Endothelial cell of umbilical vein (primary cell): ENCODE data around the gene PLK1. TPM values are rescaled to one million over a fixed set of nuclear protein-coding genes. Genes with fewer than 3 reads are reported as not detected.
A peak's percentile ranks its signal among the peaks of the same experiment; 100 is the strongest.

ENCODE experiments used
- Bru-seq: library from RNA; stranded (reverse); fragments of 400-500 nt; gene quantifications from one replicate; lab custom pipeline; 2021; lab: Mats Ljungman, UMichigan
- BruChase-seq, 2 experiments: library from RNA; stranded (reverse); fragments of 400-500 nt; gene quantifications; one replicate each; lab custom pipeline; 2021; lab: Mats Ljungman, UMichigan
- BruUV-seq: library from RNA; stranded (reverse); fragments of 400-500 nt; replicated peaks from 2 replicates; lab custom pipeline; 2021; lab: Mats Ljungman, UMichigan
- CTCF ChIA-PET: fragments of 300-600, 350-600 bp; sonication (Branson Sonifier 250); formaldehyde crosslinking; loops from one replicate; lab custom pipeline; 2021; ENCODE audit warnings: antibody characterized with exemption, inconsistent platforms; lab: Charles Lee
- POLR2A ChIA-PET: fragments of 300-600, 350-600 bp; sonication (Branson Sonifier 250); formaldehyde crosslinking; loops from one replicate; lab custom pipeline; 2021; ENCODE audit warnings: antibody characterized with exemption, inconsistent platforms; lab: Charles Lee
- DNase-seq: peaks from one replicate; pipeline ENCODE4 v3.0.0-alpha.2; 2011; ENCODE audit warnings: low read depth, low spot score
- FAIRE-seq: peaks from 2 replicates; lab custom pipeline; 2011; peaks lifted over from hg19 to GRCh38; lab: Jason Lieb, UNC
- H2AFZ ChIP-seq: 2 replicates; pipeline ENCODE4 v1.6.0; 2012; ENCODE audit warnings: low read depth, low read length, control low read depth, inconsistent platforms
- H3K27ac ChIP-seq: 2 replicates; pipeline ENCODE4 v1.5.1; 2011; ENCODE audit warnings: low read depth, mild to moderate bottlenecking, control low read depth, low read length, moderate library complexity; ENCODE audit not compliant: insufficient read depth
- H3K27me3 ChIP-seq, 2 experiments: 2 replicates each; pipeline versions ENCODE4 v1.6.0 to v1.6.1; 2011; ENCODE audit warnings: low read length in 2 of 2, mixed read lengths in 1 of 2; ENCODE audit not compliant: control insufficient read depth in 2 of 2, insufficient read depth in 2 of 2
- H3K36me3 ChIP-seq, 2 experiments: 2 replicates in 1 of 2; 3 replicates in 1 of 2; pipeline ENCODE4 v1.5.1; 2011; ENCODE audit warnings: low read length in 2 of 2, mild to moderate bottlenecking in 1 of 2, moderate library complexity in 1 of 2; ENCODE audit not compliant: control insufficient read depth in 2 of 2, insufficient read depth in 2 of 2; ENCODE audit errors: extremely low read depth in 1 of 2
- H3K4me1 ChIP-seq: 3 replicates; pipeline ENCODE4 v1.5.1; 2011; ENCODE audit warnings: mild to moderate bottlenecking, low read length; ENCODE audit not compliant: control insufficient read depth, insufficient read depth; ENCODE audit errors: extremely low read depth
- H3K4me2 ChIP-seq: 2 replicates; pipeline ENCODE4 v1.6.1; 2011; ENCODE audit warnings: low read length, control low read depth, mixed read lengths; ENCODE audit not compliant: insufficient read depth
- H3K4me3 ChIP-seq, 3 experiments: fragments of 200-600 bp in 1 of 3; sonication (generic), shearing (Covaris generic) in 1 of 3; replicated peaks in 1 of 3; 2 replicates each; pipeline ENCODE4 v1.5.1; 2011 to 2016; ENCODE audit warnings: control low read depth in 3 of 3, low read length in 3 of 3, mild to moderate bottlenecking in 2 of 3, inconsistent platforms in 1 of 3, low read depth in 1 of 3, moderate library complexity in 1 of 3; ENCODE audit not compliant: insufficient read depth in 1 of 3
- H3K79me2 ChIP-seq: 2 replicates; pipeline ENCODE4 v1.6.0; 2012; ENCODE audit warnings: low read length, inconsistent platforms; ENCODE audit not compliant: control insufficient read depth, insufficient read depth
- H3K9ac ChIP-seq: replicated peaks from 2 replicates; pipeline ENCODE3; 2011; ENCODE audit warnings: low read length, control low read depth; ENCODE audit not compliant: insufficient read depth; ENCODE audit errors: extremely low read depth
- H3K9me1 ChIP-seq: replicated peaks from 3 replicates; pipeline ENCODE4 v1.6.0; 2011; ENCODE audit warnings: mild to moderate bottlenecking, low read length; ENCODE audit not compliant: control insufficient read depth, insufficient read depth; ENCODE audit errors: extremely low read depth
- H3K9me3 ChIP-seq: replicated peaks from 2 replicates; pipeline ENCODE4 v1.5.1; 2012; ENCODE audit warnings: low read length, inconsistent platforms; ENCODE audit not compliant: control insufficient read depth, insufficient read depth
- H4K20me1 ChIP-seq: replicated peaks from 2 replicates; pipeline ENCODE3; 2011; ENCODE audit warnings: mild to moderate bottlenecking, low read length; ENCODE audit not compliant: control insufficient read depth, insufficient read depth; ENCODE audit errors: extremely low read depth
- CTCF ChIP-seq, 2 donors: IDR thresholded peaks; 1 replicate in 1 of 2; 2 replicates in 1 of 2; pipeline ENCODE4 v1.5.1; 2011; ENCODE audit warnings: low read length in 2 of 2, mild to moderate bottlenecking in 2 of 2, moderate library complexity in 2 of 2, control low read depth in 1 of 2, inconsistent platforms in 1 of 2, low read depth in 1 of 2; ENCODE audit not compliant: insufficient read depth in 1 of 2; ENCODE audit errors: extremely low read depth in 1 of 2
- EZH2 ChIP-seq: IDR thresholded peaks from 2 replicates; pipeline ENCODE4 v1.6.1; 2012; ENCODE audit warnings: borderline replicate concordance, low read depth, mild to moderate bottlenecking, moderate library complexity, low read length, inconsistent platforms; ENCODE audit not compliant: severe bottlenecking
- FOS ChIP-seq: IDR thresholded peaks from 2 replicates; pipeline ENCODE4 v1.6.1; 2011; ENCODE audit warnings: mild to moderate bottlenecking, low read length, moderate library complexity, borderline replicate concordance; ENCODE audit not compliant: insufficient read depth
- GATA2 ChIP-seq: IDR thresholded peaks from 2 replicates; pipeline ENCODE4 v1.7.0; 2011; ENCODE audit warnings: low read depth, mild to moderate bottlenecking, moderate library complexity, mixed read lengths, low read length; ENCODE audit not compliant: insufficient read length, insufficient read depth
- JUN ChIP-seq: IDR thresholded peaks from 2 replicates; pipeline ENCODE4 v1.6.1; 2011; ENCODE audit warnings: borderline replicate concordance, low read depth; ENCODE audit not compliant: insufficient read length, insufficient read depth
- MYC ChIP-seq: IDR thresholded peaks from one replicate; pipeline ENCODE4 v1.6.1; 2011; ENCODE audit warnings: mild to moderate bottlenecking, low read depth, low read length
- POLR2A ChIP-seq: IDR thresholded peaks from 2 replicates; pipeline ENCODE4 v1.6.1; 2012; ENCODE audit warnings: low read depth, mild to moderate bottlenecking, control low read depth, low read length
- POLR2AphosphoS5 ChIP-seq: IDR thresholded peaks from 2 replicates; pipeline ENCODE4 v1.6.1; 2012; ENCODE audit warnings: low read depth, mild to moderate bottlenecking, control low read depth, low read length, moderate library complexity; ENCODE audit not compliant: insufficient read depth
- dilution Hi-C: fragments of 300-500 bp; cut with MboI; formaldehyde crosslinking; loops from one replicate; pipeline ENCODE4 v1.15.0; 2019; ENCODE audit warnings: low sequenced_read_pairs; ENCODE audit not compliant: extremely low pct_ligation_motif_present
- intact Hi-C: fragments of 100-400 bp; cut with micrococcal nuclease; formaldehyde crosslinking; loops from one replicate; pipeline ENCODE4 v1.10.0; 2022
- long read RNA-seq: library from polyadenylated mRNA; stranded (forward); transcript quantifications from one replicate; pipeline ENCODE4 v2.0.0, GENCODE V29; 2021
- polyA minus RNA-seq, 3 experiments: library from RNA; depleted of rRNA, polyadenylated mRNA; stranded (reverse); fragments of >200 nt; gene quantifications; 1 replicate in 1 of 3; 2 replicates in 2 of 3; pipeline ENCODE4 v1.2.3, GENCODE V29; 2011
- polyA plus RNA-seq, 4 experiments: library from polyadenylated mRNA; depleted of rRNA in 3 of 4; stranded (reverse) in 3 of 4; unstranded in 1 of 4; fragments of >200 nt; gene quantifications; 2 replicates each; pipeline versions ENCODE4 v1.2.1 to v1.2.3, GENCODE V29; 2011 to 2012; ENCODE audit warnings: missing spikeins in 1 of 4
- total RNA-seq: library from RNA; stranded (reverse); gene quantifications from 2 replicates; pipeline ENCODE4 v1.2.3, GENCODE V29; 2021
- TF ChIP-seq, protein P1 (sequence below): IDR thresholded peaks from 2 replicates; pipeline ENCODE4 v1.6.1; 2011; ENCODE audit not compliant: insufficient read depth, insufficient read length

Gene PLK1
- total RNA-seq (100 and 109 TPM in 2 replicates), polyA plus RNA-seq (94.9 and 111 TPM in 2 replicates), polyA minus RNA-seq (45.7 and 62.5 TPM in 2 replicates), Bru-seq, nascent RNA (percentile 80 among the genes with signal in this experiment), BruChase-seq, experiment 1, labeled RNA remaining after a 6-hour chase (percentile 90 among the genes with signal in this experiment), BruChase-seq, experiment 2, labeled RNA remaining after a 2-hour chase (percentile 85 among the genes with signal in this experiment)
- polyA plus RNA-seq (2011; cell fraction: cytosol; rRNA removed), result 89.5 and 108 TPM in 2 replicates
- polyA plus RNA-seq (2011; cell fraction: nucleus; rRNA removed), result 67.3 and 75.8 TPM in 2 replicates
- polyA plus RNA-seq (2012), result 48.4 and 101 TPM in 2 replicates
- 128 TPM for polyA minus RNA-seq (2011; cell fraction: cytosol; rRNA and poly(A)+ RNA removed)
- polyA minus RNA-seq (2011; cell fraction: nucleus; rRNA and poly(A)+ RNA removed), result 21.6 and 24.9 TPM in 2 replicates
- long read RNA-seq, full-length matches to known transcripts, result 347 of 391 reads
- long read RNA-seq, partial matches to known transcripts, result 17 of 391 reads
- long read RNA-seq, other reads (novel, unspliced or antisense), result 27 of 391 reads

DNA sequence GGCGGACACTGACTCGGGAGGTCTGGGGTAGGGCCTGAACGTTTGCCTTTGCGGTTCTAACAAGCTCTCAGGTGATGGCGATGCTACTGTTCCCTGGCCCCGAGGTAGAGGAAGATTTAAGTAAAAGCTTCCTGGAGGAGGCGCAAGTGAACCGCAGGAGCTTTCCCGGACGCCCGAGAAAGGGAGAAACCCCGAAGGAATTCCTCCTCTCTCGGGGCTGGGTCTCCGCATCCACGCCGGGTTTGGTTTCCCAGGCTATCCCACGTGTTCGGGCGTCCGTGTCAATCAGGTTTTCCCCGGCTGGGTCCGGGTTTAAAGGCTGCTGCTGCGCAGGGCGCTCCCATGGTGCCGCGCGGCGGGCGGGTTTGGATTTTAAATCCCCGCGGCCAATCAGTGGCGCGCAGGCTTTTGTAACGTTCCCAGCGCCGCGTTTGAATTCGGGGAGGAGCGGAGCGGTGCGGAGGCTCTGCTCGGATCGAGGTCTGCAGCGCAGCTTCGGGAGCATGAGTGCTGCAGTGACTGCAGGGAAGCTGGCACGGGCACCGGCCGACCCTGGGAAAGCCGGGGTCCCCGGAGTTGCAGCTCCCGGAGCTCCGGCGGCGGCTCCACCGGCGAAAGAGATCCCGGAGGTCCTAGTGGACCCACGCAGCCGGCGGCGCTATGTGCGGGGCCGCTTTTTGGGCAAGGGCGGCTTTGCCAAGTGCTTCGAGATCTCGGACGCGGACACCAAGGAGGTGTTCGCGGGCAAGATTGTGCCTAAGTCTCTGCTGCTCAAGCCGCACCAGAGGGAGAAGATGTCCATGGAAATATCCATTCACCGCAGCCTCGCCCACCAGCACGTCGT lies at the start of gene PLK1:
TSS of gene PLK1 (plus strand) at position 460 of the 844 bp plus-strand sequence. CDS start at position 504, 44 bp downstream.
- H2AFZ ChIP-seq, result peak within 1 kb of the TSS; percentile 8
- peak within 1 kb of the TSS; percentile 55 to 77 (median 68) for H3K4me3 ChIP-seq
- H3K79me2 ChIP-seq, result peaks cover 47% of the 10 kb centered on the region
- peak within 1 kb of the TSS; percentile 4 for H3K27ac ChIP-seq
- H3K4me1 ChIP-seq, result peaks cover 27% of the 10 kb centered on the region
- H4K20me1 ChIP-seq, result no peaks in the 10 kb centered on the region
- DNase-seq, result peak; percentile 84
- CTCF ChIA-PET, result interaction anchor here (0.9 to 4.5 kb wide), 8 partner anchors 9 to 332 kb away, joined by 3 to 21 read pairs (median 6); no protein-coding TSS in a partner anchor
- peak within 1 kb of the TSS; percentile 47 for H3K9ac ChIP-seq
- dilution Hi-C loops, result no loop called here
- peaks cover 17 to 18% of the 10 kb centered on the region in 2 experiments for H3K36me3 ChIP-seq
- TF ChIP-seq POLR2AphosphoS5 (peak; percentile 34), CTCF (IDR thresholded peaks at IDR 0.05; ENCODE audit: extremely low read depth in 1 of 2, insufficient read depth in 1 of 2, low read depth in 1 of 2, low read length in 2 of 2) (peak in 1 of 2 donors; percentile 33), FOS (no peak), EZH2 (no peak), JUN (no peak), GATA2 (no peak), POLR2A (no peak), MYC (no peak)
- TF ChIP-seq, protein P1, sequence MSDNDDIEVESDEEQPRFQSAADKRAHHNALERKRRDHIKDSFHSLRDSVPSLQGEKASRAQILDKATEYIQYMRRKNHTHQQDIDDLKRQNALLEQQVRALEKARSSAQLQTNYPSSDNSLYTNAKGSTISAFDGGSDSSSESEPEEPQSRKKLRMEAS, result peak; percentile 75
- H3K4me2 ChIP-seq, result peak within 1 kb of the TSS; percentile 58
- no peaks in the 10 kb centered on the region for H3K9me1 ChIP-seq
- intact Hi-C loops, result loop anchor here (1.0 to 2.0 kb wide), 3 partner anchors 38 to 121 kb away; partner anchors contain the start of genes DCTN5, EARS2, PALB2 and UBFD1
- no peaks in the 10 kb centered on the region for H3K27me3 ChIP-seq
- peak; percentile 76 for FAIRE-seq
- POLR2A ChIA-PET, result interaction anchor here (0.9 kb wide), 1 partner anchor 37 kb away, joined by 3 read pairs; the partner anchor contains the start of genes DCTN5 and PALB2
- no peaks in the 10 kb centered on the region for H3K9me3 ChIP-seq
- TSS peak; percentile 59 for BruUV-seq
